Measurements from ENCODE around the gene CSNK2A2. TPM values are rescaled to one million over a fixed set of nuclear protein-coding genes. Genes with fewer than 3 reads are reported as not detected.
A peak's percentile ranks its signal among the peaks of the same experiment; 100 is the strongest.

Gene CSNK2A2
- total RNA-seq, 8 experiments from 2014 or later, result 20.8 to 72.6 (median 33.4) TPM

DNA sequence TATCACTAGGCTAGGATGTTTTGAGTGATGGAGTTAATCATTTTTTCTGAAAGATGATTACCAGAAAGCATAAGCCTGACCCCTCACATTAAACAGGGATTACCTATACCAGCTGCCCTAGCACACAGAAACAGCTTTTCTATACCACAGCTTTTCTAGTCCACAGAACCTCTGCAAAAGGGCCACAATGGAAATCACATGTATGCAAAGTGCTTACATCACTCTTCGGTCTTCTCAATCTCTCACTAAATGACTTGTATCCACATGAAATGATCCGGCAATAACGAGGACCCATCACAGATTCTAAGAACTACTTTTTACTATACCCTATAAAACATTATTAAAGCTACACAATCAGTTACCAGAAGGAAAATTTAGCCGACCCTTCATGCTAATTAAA is 2.6 kb downstream of the CSNK2A2 start:
- peaks cover 5 to 12% of the 10 kb centered on the region in 2 donors for H3K4me1 ChIP-seq (replicated peaks in 1 of 2)
- H3K4me3 ChIP-seq, result no peak overlapping the region
- in situ Hi-C loops (cut with MboI; ENCODE audit: low pct_unique_long_range_greater_than_20kb in 2 of 9, low sequenced_read_pairs in 9 of 9, unreplicated experiment in 9 of 9), result no loop called here
- ATAC-seq (replicated peaks in 6 of 8), result no peak
- 50 to 100% (median 69%) methylated on average over 1 to 4 of the region's 4 CpGs; no CpG with 5 or more reads in 3 of the 10 experiments for WGBS, 10 experiments
- no peak overlapping the region for H3K27ac ChIP-seq

DNA sequence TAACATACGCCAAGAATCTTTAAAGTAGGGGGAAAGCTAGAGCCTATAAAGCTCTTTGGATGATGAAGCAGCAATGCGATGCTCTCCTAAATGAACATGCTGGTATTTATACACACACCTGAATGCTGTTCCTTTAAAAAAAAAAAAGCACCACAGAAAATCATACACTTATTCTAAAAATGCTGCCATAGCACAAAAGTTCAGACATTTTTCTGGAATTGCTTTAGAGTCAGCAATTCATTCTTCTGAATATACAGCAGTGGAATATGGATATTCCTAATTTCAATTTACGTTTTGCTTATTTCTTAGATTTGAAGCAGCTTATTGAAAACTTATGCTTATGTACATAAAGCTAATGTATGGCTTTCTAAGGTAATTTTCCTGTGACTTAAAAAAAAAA is 3.1 kb downstream of the CSNK2A2 start:
- in situ Hi-C loops (cut with MboI; ENCODE audit: low pct_unique_long_range_greater_than_20kb in 2 of 9, low sequenced_read_pairs in 9 of 9, unreplicated experiment in 9 of 9), result no loop called here
- 7 to 71% (median 57%) methylated on average over 2 to 3 of the region's 3 CpGs for WGBS, 10 experiments
- Histone ChIP-seq H3K4me1 (replicated peaks in 1 of 2) (peaks cover 5 to 12% of the 10 kb centered on the region in 2 donors), H3K27ac (no peak overlapping the region), H3K4me3 (no peak overlapping the region)
- no peak for ATAC-seq (replicated peaks in 6 of 8)

DNA sequence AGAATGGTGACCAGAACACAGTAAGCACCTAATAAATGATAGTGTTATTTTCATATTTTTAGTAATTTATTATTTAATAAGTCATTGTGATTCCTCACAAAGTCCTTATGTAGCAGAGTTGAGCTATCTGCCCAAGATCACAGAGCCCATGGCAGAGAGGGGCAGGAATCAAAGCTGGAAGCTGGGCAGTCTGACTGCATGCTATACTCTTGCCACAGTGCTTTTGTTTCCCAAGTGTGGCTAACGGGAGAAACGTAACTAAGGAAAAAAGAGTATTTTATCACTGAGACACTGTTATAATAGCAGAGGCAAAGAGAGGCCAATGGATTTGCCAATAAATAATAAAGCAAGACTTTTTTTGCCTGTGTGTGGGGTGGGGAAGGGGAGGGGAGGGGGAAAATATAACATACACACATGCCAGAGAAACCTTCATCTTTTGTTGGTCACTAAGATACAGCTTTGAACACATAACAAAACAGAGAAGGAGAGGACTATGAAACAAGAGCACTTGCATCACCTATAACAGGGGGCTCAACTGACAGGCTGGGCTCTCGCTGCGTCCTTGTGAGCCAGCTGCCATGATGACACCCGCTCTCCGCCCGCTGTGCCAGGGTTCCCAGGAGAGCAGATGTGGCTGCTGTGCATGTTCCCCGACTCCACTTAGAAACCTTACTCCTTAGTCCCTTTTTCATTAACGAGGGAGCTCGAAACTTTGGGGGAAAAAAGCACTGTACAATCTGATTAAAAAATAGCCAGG is 10.1 kb downstream of the CSNK2A2 start:
- peak in 5 of 8 experiments; percentile 38 to 95 (median 88) for ATAC-seq (replicated peaks in 6 of 8)
- 58 to 100% (median 83%) methylated on average over 1 to 8 of the region's 10 CpGs; no CpG with 5 or more reads in 2 of the 10 experiments for WGBS, 10 experiments
- in situ Hi-C loops (cut with MboI; ENCODE audit: low pct_unique_long_range_greater_than_20kb in 2 of 9, low sequenced_read_pairs in 9 of 9, unreplicated experiment in 9 of 9), result no loop called here
- Histone ChIP-seq H3K27ac (no peak overlapping the region), H3K4me3 (no peak overlapping the region), H3K4me1 (replicated peaks in 1 of 2) (peaks cover 0 to 5% of the 10 kb centered on the region in 2 donors)

DNA sequence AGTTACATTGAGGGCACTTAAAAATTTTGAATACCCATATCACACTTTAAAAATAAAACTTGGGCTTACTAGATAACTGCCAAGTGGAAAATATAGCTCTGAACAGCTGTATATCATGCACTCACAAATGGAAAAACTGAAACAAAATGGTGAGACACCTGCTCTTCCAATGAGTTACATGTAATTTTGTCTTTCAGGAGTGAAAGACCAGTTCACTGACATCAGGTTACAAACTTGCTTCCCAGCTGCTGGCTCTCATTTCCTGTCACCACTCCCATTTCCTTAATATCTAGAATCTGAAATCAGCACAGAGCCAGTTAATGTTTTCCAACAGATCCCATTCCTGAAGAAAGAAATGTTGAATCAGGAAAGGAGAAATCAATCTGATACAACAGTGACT is 10.8 kb downstream of the CSNK2A2 start:
- H3K27ac ChIP-seq, result no peak overlapping the region
- peak in 2 of 8 experiments; percentile 37 to 51 for ATAC-seq (replicated peaks in 6 of 8)

DNA sequence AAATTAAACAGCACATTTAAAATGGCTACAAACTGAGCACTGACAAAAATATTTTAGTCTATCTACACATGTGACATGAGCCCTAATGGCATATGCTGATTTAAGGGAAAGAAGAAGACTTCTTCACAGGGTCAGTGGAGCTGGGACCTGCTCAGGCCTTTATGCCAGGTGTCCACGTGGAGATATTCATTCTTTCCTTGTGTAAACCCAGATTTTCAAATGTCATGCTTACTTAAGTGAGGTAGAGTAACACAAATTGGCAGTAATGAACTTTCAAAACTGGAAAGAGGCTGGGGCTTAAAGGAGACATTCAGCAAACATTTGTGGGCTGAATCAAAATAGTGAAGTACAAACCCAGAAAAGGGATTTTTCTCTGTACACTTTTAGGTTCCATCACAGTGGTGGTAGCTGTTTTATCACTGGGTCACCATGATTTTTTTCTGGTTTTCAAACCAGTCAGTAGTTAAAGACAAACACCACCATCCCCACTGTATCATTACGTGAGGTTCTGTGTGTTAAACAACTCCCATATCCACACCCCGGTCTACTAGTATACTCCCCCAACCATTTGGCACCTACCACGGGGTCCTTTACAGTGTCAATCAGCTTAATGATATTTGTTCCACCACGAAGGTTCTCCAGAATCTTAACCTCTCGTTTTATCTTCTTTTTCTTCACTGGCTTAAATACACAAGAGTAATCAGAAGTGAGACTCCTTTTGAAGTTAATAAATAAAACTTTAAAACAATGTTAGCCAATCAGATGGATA is 11.5 kb downstream of the CSNK2A2 start:
- 59 to 100% (median 89%) methylated on average over 1 to 6 of the region's 6 CpGs; no CpG with 5 or more reads in 1 of the 10 experiments for WGBS, 10 experiments
- Histone ChIP-seq H3K4me1 (replicated peaks in 1 of 2) (peaks cover 0 to 5% of the 10 kb centered on the region in 2 donors), H3K4me3 (no peak overlapping the region), H3K27ac (no peak overlapping the region)
- no peak for ATAC-seq (replicated peaks in 6 of 8)
- in situ Hi-C loops (cut with MboI; ENCODE audit: low pct_unique_long_range_greater_than_20kb in 2 of 9, low sequenced_read_pairs in 9 of 9, unreplicated experiment in 9 of 9), result no loop called here

More for the DNA sequence above, 10.8 kb downstream of the CSNK2A2 start:
- Histone ChIP-seq H3K4me3 (no peak overlapping the region), H3K4me1 (replicated peaks in 1 of 2) (peaks cover 0 to 5% of the 10 kb centered on the region in 2 donors)
- in situ Hi-C loops (cut with MboI; ENCODE audit: low pct_unique_long_range_greater_than_20kb in 2 of 9, low sequenced_read_pairs in 9 of 9, unreplicated experiment in 9 of 9), result no loop called here

DNA sequence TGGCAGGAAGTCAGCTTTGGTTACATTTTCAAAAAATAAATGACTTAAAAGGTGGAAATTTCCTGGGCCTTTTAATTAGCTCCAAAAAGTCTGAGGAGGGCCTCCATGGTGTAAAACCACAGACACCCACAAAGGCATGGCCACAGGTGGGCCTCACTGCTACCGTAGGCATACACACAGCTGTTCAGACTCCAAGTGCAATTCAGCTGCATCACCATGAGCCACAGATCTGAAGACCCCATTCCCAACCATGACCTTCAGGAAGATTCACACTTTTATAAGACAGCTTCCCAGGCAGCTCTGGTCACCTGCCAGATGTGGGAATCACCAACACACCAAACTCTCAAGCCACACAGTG is 20.6 kb downstream of the CSNK2A2 start:
- in situ Hi-C loops (cut with MboI; ENCODE audit: low pct_unique_long_range_greater_than_20kb in 2 of 9, low sequenced_read_pairs in 9 of 9, unreplicated experiment in 9 of 9), result no loop called here
- H3K4me3 ChIP-seq, result no peak overlapping the region
- ATAC-seq (replicated peaks in 6 of 8), result no peak
- H3K27ac ChIP-seq, result no peak overlapping the region
- H3K4me1 ChIP-seq (replicated peaks in 1 of 2), result no peaks in the 10 kb centered on the region
- 80 to 100% (median 80%) methylated on average over 1 of the region's 1 CpG; no CpG with 5 or more reads in 7 of the 10 experiments for WGBS, 10 experiments

DNA sequence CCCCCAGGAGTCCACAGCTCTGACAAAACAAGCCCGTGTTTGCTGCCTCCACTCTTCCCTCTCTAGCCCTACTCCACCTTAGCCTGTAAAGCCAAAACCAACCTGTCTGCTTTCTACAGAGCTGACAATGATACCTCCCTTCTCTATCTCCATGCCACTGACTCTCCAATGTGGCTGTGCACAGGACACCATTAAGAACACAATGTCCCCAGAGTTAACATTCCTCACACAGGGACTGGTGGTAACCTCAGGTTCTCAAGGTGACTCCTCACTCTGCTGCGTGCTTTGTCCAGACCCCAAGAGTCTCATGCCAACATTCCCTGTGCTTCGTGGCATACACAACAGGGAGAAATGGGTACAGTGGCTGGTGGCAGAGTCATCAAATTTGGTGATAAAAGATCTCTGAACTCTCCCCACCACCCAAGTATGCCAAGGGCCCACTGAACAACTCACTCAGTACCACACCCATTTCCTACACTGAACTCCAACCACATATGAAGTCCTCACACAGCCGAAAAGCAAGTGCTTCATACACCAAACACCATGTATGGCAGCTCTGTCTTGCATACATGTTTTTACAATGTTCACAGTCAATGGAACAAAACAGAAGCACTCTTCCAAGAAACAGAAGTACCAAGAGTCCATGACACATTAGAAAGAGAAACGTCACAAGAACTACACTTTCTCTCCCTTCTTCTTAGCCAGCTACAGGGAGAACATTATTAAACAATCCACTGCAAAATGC is 21.1 kb downstream of the CSNK2A2 start:
- no peak for ATAC-seq (replicated peaks in 6 of 8)
- Histone ChIP-seq H3K4me1 (replicated peaks in 1 of 2) (no peaks in the 10 kb centered on the region), H3K27ac (no peak overlapping the region), H3K4me3 (no peak overlapping the region)
- in situ Hi-C loops (cut with MboI; ENCODE audit: low pct_unique_long_range_greater_than_20kb in 2 of 9, low sequenced_read_pairs in 9 of 9, unreplicated experiment in 9 of 9), result no loop called here
- 83 to 100% (median 100%) methylated on average over 1 to 4 of the region's 5 CpGs; no CpG with 5 or more reads in 2 of the 10 experiments for WGBS, 10 experiments

DNA sequence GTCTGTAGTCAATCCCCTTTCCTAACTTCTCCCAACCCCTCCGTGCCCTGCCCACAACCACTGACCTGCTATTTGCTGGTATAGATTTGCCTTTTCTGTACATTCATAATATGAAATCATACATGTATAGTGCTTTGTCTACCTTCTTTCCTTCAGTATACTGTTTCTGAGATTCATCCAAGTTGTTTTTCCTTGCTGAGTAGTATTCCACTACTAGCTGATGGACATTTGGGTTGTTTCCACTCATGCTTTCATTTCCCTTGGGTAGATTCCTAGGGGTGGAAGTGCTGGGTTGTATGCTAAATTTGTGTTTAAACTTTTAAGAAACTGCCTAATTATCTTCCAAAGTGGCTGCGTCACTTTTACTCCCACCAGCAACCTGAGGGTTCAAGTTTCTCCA is 27.7 kb downstream of the CSNK2A2 start:
- WGBS, 10 experiments, result 88 to 100% (median 100%) methylated on average over 1 to 2 of the region's 2 CpGs; no CpG with 5 or more reads in 1 of the 10 experiments
- ATAC-seq (replicated peaks in 6 of 8), result no peak
- Histone ChIP-seq H3K4me1 (replicated peaks in 1 of 2) (no peaks in the 10 kb centered on the region), H3K27ac (no peak overlapping the region), H3K4me3 (no peak overlapping the region)
- in situ Hi-C loops (cut with MboI; ENCODE audit: low pct_unique_long_range_greater_than_20kb in 2 of 9, low sequenced_read_pairs in 9 of 9, unreplicated experiment in 9 of 9), result no loop called here

DNA sequence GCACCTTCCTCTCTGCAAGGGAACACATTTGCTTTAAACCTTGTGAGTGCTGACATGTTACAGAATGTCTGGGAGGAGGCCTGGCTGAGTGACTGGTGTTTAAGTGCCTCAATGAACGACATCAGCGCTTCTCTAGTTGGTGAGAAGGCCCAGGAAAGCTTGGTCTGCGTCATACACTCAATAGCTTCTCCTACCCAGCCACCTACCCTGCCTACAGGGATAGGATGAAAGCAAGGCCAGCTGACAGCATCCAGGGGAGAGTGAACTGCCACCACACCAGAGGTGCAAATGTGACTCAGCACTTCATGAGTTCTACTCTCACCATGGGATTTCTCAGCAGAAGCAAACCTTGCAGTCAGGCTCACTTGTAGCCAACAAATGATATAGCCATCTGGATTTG is 37.1 kb downstream of the CSNK2A2 start:
- Histone ChIP-seq H3K27ac (no peak overlapping the region), H3K4me3 (no peak overlapping the region), H3K4me1 (replicated peaks in 1 of 2) (no peaks in the 10 kb centered on the region)
- WGBS, 10 experiments, result 0 to 100% (median 89%) methylated on average over 1 to 3 of the region's 3 CpGs; no CpG with 5 or more reads in 4 of the 10 experiments
- peak in 3 of 8 experiments; percentile 48 to 65 (median 50) for ATAC-seq (replicated peaks in 6 of 8)
- in situ Hi-C loops (cut with MboI; ENCODE audit: low pct_unique_long_range_greater_than_20kb in 2 of 9, low sequenced_read_pairs in 9 of 9, unreplicated experiment in 9 of 9), result no loop called here

DNA sequence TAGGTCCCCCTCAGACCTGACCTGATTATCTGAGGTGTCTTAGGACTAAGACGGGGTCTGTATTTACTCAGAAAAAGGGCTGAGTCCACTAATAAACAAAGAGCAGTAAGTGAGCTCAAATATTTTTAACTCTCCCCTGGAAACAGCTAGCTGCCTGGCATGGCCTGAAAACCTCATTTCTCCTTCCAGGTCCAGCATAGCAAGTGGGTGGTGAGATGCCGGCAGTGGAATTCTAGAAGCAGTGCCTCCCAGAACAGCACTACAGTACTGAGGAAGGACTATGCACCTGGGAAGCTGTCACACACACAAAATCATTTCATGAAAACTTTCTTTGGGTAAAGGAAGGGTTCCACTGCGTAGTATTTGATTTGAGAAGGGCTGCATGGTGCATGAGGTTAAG is 39.2 kb downstream of the CSNK2A2 start:
- 45 to 100% (median 77%) methylated on average over 1 to 3 of the region's 3 CpGs; no CpG with 5 or more reads in 6 of the 10 experiments for WGBS, 10 experiments
- in situ Hi-C loops (cut with MboI; ENCODE audit: low pct_unique_long_range_greater_than_20kb in 2 of 9, low sequenced_read_pairs in 9 of 9, unreplicated experiment in 9 of 9), result no loop called here
- no peaks in the 10 kb centered on the region for H3K4me1 ChIP-seq (replicated peaks in 1 of 2)
- no peak overlapping the region for H3K4me3 ChIP-seq
- ATAC-seq (replicated peaks in 6 of 8), result peak in 1 of 8 experiments; percentile 68
- no peak overlapping the region for H3K27ac ChIP-seq

DNA sequence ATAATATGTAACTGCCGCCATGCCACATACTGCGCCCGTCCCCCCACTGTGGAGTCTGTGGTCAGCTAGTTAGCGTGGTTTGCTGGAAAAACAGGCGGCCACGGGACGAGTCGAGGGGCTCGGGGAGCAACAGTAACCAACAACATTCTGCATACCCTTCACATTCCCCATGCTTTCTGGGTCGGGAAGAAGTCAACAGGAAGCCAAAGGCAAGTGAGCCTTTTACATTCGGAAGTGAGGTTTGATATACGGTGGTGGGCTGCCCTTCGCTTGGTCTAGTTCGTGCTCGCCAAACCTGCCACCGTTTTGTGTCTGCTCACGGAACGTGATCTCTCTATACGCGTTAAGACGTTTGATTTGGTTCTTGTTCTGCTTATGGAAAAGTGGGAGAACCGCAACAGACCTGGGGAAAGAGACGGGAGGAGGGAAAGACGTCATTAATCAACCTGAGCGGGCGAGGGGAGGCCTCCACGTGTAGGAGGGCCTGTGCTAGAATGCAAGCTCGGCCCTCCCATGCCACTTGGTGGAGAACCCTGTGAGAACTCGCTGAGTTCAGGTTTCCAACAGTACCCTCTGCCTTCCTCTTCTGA is 39.9 kb downstream of the CSNK2A2 start:
- no peak overlapping the region for H3K4me3 ChIP-seq
- in situ Hi-C loops (cut with MboI; ENCODE audit: low pct_unique_long_range_greater_than_20kb in 2 of 9, low sequenced_read_pairs in 9 of 9, unreplicated experiment in 9 of 9), result no loop called here
- no peaks in the 10 kb centered on the region for H3K4me1 ChIP-seq (replicated peaks in 1 of 2)
- 20 to 100% (median 86%) methylated on average over 1 to 25 of the region's 29 CpGs; no CpG with 5 or more reads in 4 of the 10 experiments for WGBS, 10 experiments
- H3K27ac ChIP-seq, result no peak overlapping the region
- no peak for ATAC-seq (replicated peaks in 6 of 8)

DNA sequence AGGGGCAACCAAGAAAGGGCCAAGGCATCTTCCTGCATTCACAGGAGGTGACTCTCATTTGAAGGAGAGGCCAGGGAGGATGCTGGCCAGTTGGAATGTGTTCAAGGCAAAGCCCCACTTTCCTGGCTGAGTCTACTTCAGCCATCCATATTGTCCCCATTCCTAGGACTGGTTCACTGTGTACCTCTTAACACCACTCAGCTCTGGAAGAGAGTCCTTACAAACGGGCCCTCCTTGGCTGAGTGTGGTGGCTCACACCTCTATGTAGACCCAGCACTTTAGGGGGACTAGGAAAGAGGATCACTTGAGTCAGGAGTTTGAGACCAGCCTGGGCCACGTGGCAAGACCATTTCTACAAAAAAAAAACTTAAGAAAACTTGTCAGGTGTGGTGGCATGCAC is 40.7 kb downstream of the CSNK2A2 start:
- H3K4me1 ChIP-seq (replicated peaks in 1 of 2), result no peaks in the 10 kb centered on the region
- 58 to 100% (median 80%) methylated on average over 1 to 2 of the region's 2 CpGs; no CpG with 5 or more reads in 5 of the 10 experiments for WGBS, 10 experiments
- ATAC-seq (replicated peaks in 6 of 8), result no peak
- H3K4me3 ChIP-seq, result no peak overlapping the region
- in situ Hi-C loops (cut with MboI; ENCODE audit: low pct_unique_long_range_greater_than_20kb in 2 of 9, low sequenced_read_pairs in 9 of 9, unreplicated experiment in 9 of 9), result no loop called here
- H3K27ac ChIP-seq, result no peak overlapping the region
